ENCODE data around the gene BASP1.

- TF ChIP-seq EZH2 (IDR thresholded peaks at IDR 0.05) (no peak), POLR2AphosphoS5 (IDR thresholded peaks at IDR 0.05; ENCODE audit: borderline replicate concordance, low read depth, low read length) (no peak)
These were observed 32.8 kb upstream of the BASP1 start for GRCh38 chr5:17184588-17184987.
